ENCODE data around the gene CFAP54.

GRCh38 chr12:96769400-96769799 lies 280.0 kb downstream of the CFAP54 start:
- TF ChIP-seq ZNF138 (CRISPR knock-in tag; conservative IDR thresholded peaks at IDR 0.05) (no peak), FOXK1 (CRISPR knock-in tag; IDR thresholded peaks at IDR 0.05) (no peak), PRDM15 (CRISPR knock-in tag; IDR thresholded peaks at IDR 0.05) (no peak), CTCF (IDR thresholded peaks at IDR 0.05) (no peak), SP1 (CRISPR knock-in tag; conservative IDR thresholded peaks at IDR 0.05) (no peak), MLX (CRISPR knock-in tag; IDR thresholded peaks at IDR 0.05) (no peak), NFYB (CRISPR knock-in tag; conservative IDR thresholded peaks at IDR 0.05; ENCODE audit: low read depth) (no peak), ELF4 (CRISPR knock-in tag; IDR thresholded peaks at IDR 0.05; ENCODE audit: low read depth) (no peak), ARID4B (CRISPR knock-in tag; IDR thresholded peaks at IDR 0.05; ENCODE audit: borderline replicate concordance) (no peak), HMGXB4 (CRISPR knock-in tag; IDR thresholded peaks at IDR 0.05) (no peak), MAX (CRISPR knock-in tag; IDR thresholded peaks at IDR 0.05) (no peak)
